Measurements from ENCODE around the gene FCHSD2. TPM values are rescaled to one million over a fixed set of nuclear protein-coding genes. Genes with fewer than 3 reads are reported as not detected.
"Not testable (repeated sequence)": the region's sequence is repeated elsewhere in the genome, so short reads cannot be mapped to it uniquely, and the experiment has no call there.

FCHSD2 gene
- total RNA-seq, 1 experiment from 2014 or later: 3.7 TPM

- DNase-seq (ENCODE audit: low spot score): not testable (repeated sequence)
Observed at GRCh38 chr11:73061434-73061833, 80.7 kb downstream of the FCHSD2 start.

- no peak for DNase-seq (ENCODE audit: low spot score)
Observed at GRCh38 chr11:73059915-73060314, 82.2 kb downstream of the FCHSD2 start.

GRCh38 chr11:73058989-73059674 lies 83.0 kb downstream of the FCHSD2 start:
- DNase-seq (ENCODE audit: low spot score): no peak

GRCh38 chr11:73055655-73056354 lies 86.3 kb downstream of the FCHSD2 start:
- no peak for DNase-seq (ENCODE audit: low spot score)

- no peak for DNase-seq (ENCODE audit: low spot score)
Observed at GRCh38 chr11:73055002-73055401, 87.1 kb downstream of the FCHSD2 start.

- no peak for DNase-seq (ENCODE audit: low spot score)
Observed at GRCh38 chr11:73053964-73054363, 88.2 kb downstream of the FCHSD2 start.

- DNase-seq (ENCODE audit: low spot score): no peak
Observed at GRCh38 chr11:73048446-73048845, 93.7 kb downstream of the FCHSD2 start.

- DNase-seq (ENCODE audit: low spot score): no peak
Observed at GRCh38 chr11:73047773-73048371, 94.2 kb downstream of the FCHSD2 start.

- no peak for DNase-seq (ENCODE audit: low spot score)
Observed at GRCh38 chr11:73040046-73040445, 102.1 kb downstream of the FCHSD2 start.

GRCh38 chr11:73034777-73035176 lies 107.3 kb downstream of the FCHSD2 start:
- DNase-seq (ENCODE audit: low spot score): no peak

GRCh38 chr11:73034331-73034730 lies 107.8 kb downstream of the FCHSD2 start:
- DNase-seq (ENCODE audit: low spot score): no peak

GRCh38 chr11:73030130-73030529 lies 112.0 kb downstream of the FCHSD2 start:
- DNase-seq (ENCODE audit: low spot score): no peak

- no peak for DNase-seq (ENCODE audit: low spot score)
Observed at GRCh38 chr11:73029403-73029802, 112.7 kb downstream of the FCHSD2 start.

GRCh38 chr11:73028611-73029010 lies 113.5 kb downstream of the FCHSD2 start:
- no peak for DNase-seq (ENCODE audit: low spot score)

- DNase-seq (ENCODE audit: low spot score): not testable (repeated sequence)
Observed at GRCh38 chr11:73027840-73028239, 114.3 kb downstream of the FCHSD2 start.

- DNase-seq (ENCODE audit: low spot score): no peak
Observed at GRCh38 chr11:73024639-73025038, 117.5 kb downstream of the FCHSD2 start.

- DNase-seq (ENCODE audit: low spot score): no peak
Observed at GRCh38 chr11:73019996-73020395, 122.1 kb downstream of the FCHSD2 start.

GRCh38 chr11:73019449-73019848 lies 122.7 kb downstream of the FCHSD2 start:
- no peak for DNase-seq (ENCODE audit: low spot score)

- no peak for DNase-seq (ENCODE audit: low spot score)
Observed at GRCh38 chr11:73018856-73019255, 123.3 kb downstream of the FCHSD2 start.

- DNase-seq (ENCODE audit: low spot score): no peak
Observed at GRCh38 chr11:73017024-73017751, 124.9 kb downstream of the FCHSD2 start.

GRCh38 chr11:73013021-73013420 lies 129.1 kb downstream of the FCHSD2 start:
- no peak for DNase-seq (ENCODE audit: low spot score)

- DNase-seq (ENCODE audit: low spot score): no peak
Observed at GRCh38 chr11:73012121-73012863, 129.8 kb downstream of the FCHSD2 start.
